Pancreas (tissue), 10 donors: ENCODE measurements around the gene MAN1A1. TPM values are rescaled to one million over a fixed set of nuclear protein-coding genes. Genes with fewer than 3 reads are reported as not detected.

Experiments
- ATAC-seq, 4 donors: fragments of 200-7000 bp; cut with Tn5 transposase; one replicate each; pipeline versions ENCODE4 v1.8.0 to v1.9.1; 2020; ENCODE audit warnings: mild to moderate bottlenecking in 4 of 4, moderate library complexity in 4 of 4
- DNase-seq, 6 donors: peaks; one replicate each; pipeline ENCODE4 v3.0.0-alpha.2; 2020
- FAIRE-seq: peaks from 2 replicates; lab custom pipeline; 2012; peaks lifted over from hg19 to GRCh38; lab: Jason Lieb, UNC
- H3K27ac ChIP-seq, 4 donors: fragments of 200-600 bp; sonication (generic); 1 replicate in 3 of 4; 2 replicates in 1 of 4; pipeline versions ENCODE4 v1.5.0 to v1.8.0; 2020
- H3K27me3 ChIP-seq, 4 donors: fragments of 200-600 bp; one replicate each; pipeline ENCODE4 v1.8.0; 2021
- H3K36me3 ChIP-seq, 3 donors: fragments of 200-600 bp; sonication (generic) in 1 of 3; one replicate each; pipeline versions ENCODE4 v1.5.0 to v1.8.0; 2020 to 2021
- H3K4me1 ChIP-seq, 3 donors: fragments of 200-600 bp; one replicate each; pipeline ENCODE4 v1.8.0; 2021
- H3K4me3 ChIP-seq, 4 donors: fragments of 200-600 bp; sonication (generic) in 2 of 4; one replicate each; pipeline versions ENCODE4 v1.5.0 to v1.8.0; 2020 to 2021
- H3K9me3 ChIP-seq, 4 donors: fragments of 200-600 bp; one replicate each; pipeline ENCODE4 v1.8.0; 2021
- WGBS, 2 donors: extraction: QIAGEN DNeasy Blood & Tissue Kit; methylation state at CpG; one replicate each; pipeline ENCODE4 v1.1.7; 2013; 5-methylcytosine and 5-hydroxymethylcytosine counted together
- intact Hi-C, 3 donors: fragments of 100-400 bp; cut with DNase I; formaldehyde crosslinking; loops; one replicate each; pipeline versions ENCODE4 v1.11.1 to v1.14.2; 2022
- polyA plus RNA-seq, 2 donors: library from polyadenylated mRNA; stranded (reverse); fragments of 200-250 nt; gene quantifications; one replicate each; pipeline ENCODE4 v1.2.3, GENCODE V29; 2013
- total RNA-seq, 6 donors: library from RNA; stranded (reverse); fragmentation: NEBNext Ultra II Directional in 4 of 6; extraction: Animal tissue kit (Norgen Biotek cat#: 25700) in 4 of 6; gene quantifications; one replicate each; pipeline versions ENCODE4 v1.2.1 to v1.2.4, GENCODE V29; 2021 to 2023
- TF ChIP-seq, protein P1 (sequence below), 4 donors: fragments of 200-600 bp; sonication (generic) in 3 of 4; IDR thresholded peaks; one replicate each; pipeline versions ENCODE4 v1.5.0 to v1.8.0; 2021; ENCODE audit warnings: antibody characterized with exemption in 4 of 4
- donor health status: healthy with polysubstance abuse.
- donor health status: DM: no; HTN: no; CAD: no; lungs with moderate emphysema.
- donor health status: DM: no; HTN: no; CAD: no.
- donor health status: control.
- donor health status: control.
- donor health status: Bipolar disorder and iron deficiency.
- donor health status: DM: yes; HTN: yes; CAD: no.
- donor health status: DM: no; HTN: no; CAD: no.
- donor health status: DM: no; HTN: no; CAD: no.
- donor health status: DM: yes; HTN: yes; CAD: no.

The MAN1A1 gene
- total and polyA plus RNA-seq, 8 donors = 11.7 to 86.1 (median 30.7) TPM

DNA sequence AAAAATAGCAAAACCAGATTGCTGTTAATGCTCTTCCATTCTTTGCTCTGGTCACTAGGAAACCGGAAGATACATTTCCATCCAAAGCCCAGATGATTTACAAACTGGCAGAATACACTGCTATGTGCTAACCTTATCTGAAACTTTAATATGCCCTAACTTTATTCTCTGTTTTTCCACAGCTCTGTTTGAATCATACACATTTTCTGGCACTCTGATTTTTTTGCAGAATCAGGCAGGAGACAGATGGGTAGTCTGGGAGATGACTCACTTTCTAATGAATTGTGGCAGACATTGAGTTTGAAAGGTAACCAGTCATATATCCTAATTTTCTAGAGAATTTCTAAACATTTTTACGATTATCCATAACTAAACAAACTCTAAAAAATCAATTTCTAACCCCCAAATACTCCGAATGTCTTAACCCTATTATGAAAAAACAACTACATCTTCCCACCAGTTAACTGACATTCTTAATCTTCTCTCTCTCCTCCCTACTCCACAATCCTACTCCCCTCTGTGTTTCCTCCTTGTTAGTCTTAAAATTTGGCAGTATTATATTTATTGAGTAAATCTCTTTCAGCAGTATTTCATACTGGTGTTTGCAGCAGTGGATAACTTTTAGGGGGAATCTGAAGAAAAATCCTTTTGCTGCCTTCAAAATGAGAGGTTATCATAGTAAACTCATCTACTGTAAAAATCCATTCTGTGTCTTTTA lies 63.5 kb downstream of the MAN1A1 start:
- TF ChIP-seq, protein P1, sequence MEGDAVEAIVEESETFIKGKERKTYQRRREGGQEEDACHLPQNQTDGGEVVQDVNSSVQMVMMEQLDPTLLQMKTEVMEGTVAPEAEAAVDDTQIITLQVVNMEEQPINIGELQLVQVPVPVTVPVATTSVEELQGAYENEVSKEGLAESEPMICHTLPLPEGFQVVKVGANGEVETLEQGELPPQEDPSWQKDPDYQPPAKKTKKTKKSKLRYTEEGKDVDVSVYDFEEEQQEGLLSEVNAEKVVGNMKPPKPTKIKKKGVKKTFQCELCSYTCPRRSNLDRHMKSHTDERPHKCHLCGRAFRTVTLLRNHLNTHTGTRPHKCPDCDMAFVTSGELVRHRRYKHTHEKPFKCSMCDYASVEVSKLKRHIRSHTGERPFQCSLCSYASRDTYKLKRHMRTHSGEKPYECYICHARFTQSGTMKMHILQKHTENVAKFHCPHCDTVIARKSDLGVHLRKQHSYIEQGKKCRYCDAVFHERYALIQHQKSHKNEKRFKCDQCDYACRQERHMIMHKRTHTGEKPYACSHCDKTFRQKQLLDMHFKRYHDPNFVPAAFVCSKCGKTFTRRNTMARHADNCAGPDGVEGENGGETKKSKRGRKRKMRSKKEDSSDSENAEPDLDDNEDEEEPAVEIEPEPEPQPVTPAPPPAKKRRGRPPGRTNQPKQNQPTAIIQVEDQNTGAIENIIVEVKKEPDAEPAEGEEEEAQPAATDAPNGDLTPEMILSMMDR (IDR thresholded peaks at IDR 0.05) = no peak
- no peaks in the 10 kb centered on the region for H3K9me3 ChIP-seq
- DNase-seq (no peak), FAIRE-seq (no peak), ATAC-seq (no peak)
- 93% methylated on average over 3 of the region's 3 CpGs for WGBS, 2 donors
- intact Hi-C loops = no loop called here
- no peak overlapping the region for H3K27ac ChIP-seq
- H3K27me3 ChIP-seq = no peaks in the 10 kb centered on the region
- peaks cover 0 to 5% (median 0%) of the 10 kb centered on the region in 3 donors for H3K4me1 ChIP-seq
- H3K4me3 ChIP-seq = no peak overlapping the region
- no peaks in the 10 kb centered on the region for H3K36me3 ChIP-seq

DNA sequence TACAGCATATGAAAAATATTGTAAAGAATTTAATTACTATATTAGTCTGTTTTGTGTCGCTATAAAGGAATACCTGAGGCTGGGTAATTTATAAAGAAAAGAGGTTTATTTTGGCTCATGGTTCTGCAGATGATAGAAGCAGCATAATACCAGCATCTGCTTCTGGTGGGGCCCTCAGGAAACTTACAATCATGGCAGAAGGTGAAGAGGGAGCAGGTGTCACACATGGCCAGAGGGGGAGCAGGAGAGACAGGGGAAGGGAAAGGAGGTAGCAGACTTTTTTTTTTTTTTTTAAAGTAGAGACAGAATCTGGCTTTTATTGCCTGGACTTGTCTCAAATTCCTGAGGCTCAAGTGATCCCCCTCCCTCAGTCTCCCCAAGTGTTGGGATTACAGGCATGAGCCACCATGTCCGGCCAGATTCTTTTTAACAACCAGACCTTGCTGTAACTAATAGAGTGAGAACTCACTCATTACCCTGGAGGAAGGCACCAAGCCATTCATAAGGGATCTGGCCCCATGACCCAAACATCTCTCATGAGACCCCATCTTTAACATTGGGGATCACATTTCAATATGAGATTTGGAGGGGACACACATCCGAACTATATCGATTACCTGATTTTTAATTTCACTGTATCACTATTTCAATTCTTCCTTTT lies 64.6 kb downstream of the MAN1A1 start:
- DNase-seq = no peak
- intact Hi-C loops = no loop called here
- Histone ChIP-seq H3K9me3 (no peaks in the 10 kb centered on the region), H3K4me1 (peaks cover 0 to 5% (median 0%) of the 10 kb centered on the region in 3 donors), H3K4me3 (no peak overlapping the region), H3K27me3 (no peaks in the 10 kb centered on the region), H3K27ac (no peak overlapping the region), H3K36me3 (no peaks in the 10 kb centered on the region)
- FAIRE-seq = no peak
- no peak for ATAC-seq
- 74 to 98% methylated on average over 4 of the region's 4 CpGs for WGBS, 2 donors
- TF ChIP-seq, protein P1 (IDR thresholded peaks at IDR 0.05) = no peak

DNA sequence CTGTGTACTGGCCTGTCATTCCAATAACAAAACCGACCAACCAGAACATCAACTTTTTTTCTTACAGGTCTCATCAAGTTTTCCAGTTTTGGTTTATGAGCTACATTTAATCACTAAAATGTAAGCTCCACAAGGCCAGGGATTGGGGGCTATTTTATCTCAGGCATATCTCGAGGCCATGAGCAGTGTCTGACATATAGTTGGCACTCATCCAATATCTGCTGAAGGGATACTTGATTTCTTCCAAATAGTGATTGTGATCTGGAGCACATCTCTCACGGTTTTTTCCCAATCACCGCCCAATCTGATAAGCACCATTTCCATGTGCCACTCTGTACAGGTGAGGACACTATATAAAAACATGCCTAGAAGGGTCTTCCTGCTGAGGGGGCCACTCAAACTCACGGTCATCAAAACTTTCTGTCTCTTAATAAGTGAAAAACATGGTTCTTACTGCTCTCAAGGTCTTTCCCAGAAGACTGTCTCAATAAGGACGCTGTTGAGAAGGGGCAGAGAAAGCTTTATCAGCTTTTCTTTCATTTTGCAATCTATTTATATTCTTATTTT lies 65.5 kb downstream of the MAN1A1 start:
- Histone ChIP-seq H3K4me3 (no peak overlapping the region), H3K27me3 (no peaks in the 10 kb centered on the region), H3K9me3 (no peaks in the 10 kb centered on the region), H3K36me3 (no peaks in the 10 kb centered on the region), H3K27ac (no peak overlapping the region), H3K4me1 (peaks cover 0 to 5% (median 0%) of the 10 kb centered on the region in 3 donors)
- DNase-seq = no peak
- intact Hi-C loops = no loop called here
- no peak for FAIRE-seq
- WGBS, 2 donors = 82% methylated on average over 6 of the region's 6 CpGs
- TF ChIP-seq, protein P1 (IDR thresholded peaks at IDR 0.05) = no peak
- no peak for ATAC-seq

DNA sequence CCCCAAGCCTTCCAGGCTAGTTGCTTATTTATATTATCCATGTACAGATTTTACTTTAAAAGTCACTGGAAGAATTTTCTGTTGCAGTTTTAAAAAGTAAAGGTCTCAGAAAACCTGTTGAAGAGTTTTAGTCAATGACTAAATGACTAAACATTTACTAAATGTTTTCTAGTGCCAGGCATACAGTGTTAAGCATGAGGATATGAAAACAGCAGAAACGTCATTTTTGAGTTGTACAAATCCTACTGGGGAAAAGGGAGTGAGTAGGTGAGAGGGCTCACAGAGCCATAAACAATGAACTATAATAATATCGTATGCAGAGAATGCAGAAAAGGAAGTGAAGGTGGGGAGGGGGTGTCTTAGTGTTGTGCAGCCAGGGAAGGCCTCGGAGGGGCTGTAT lies 66.3 kb downstream of the MAN1A1 start:
- Histone ChIP-seq H3K36me3 (no peaks in the 10 kb centered on the region), H3K27ac (no peak overlapping the region), H3K4me3 (no peak overlapping the region), H3K9me3 (no peaks in the 10 kb centered on the region), H3K4me1 (peaks cover 0 to 5% (median 0%) of the 10 kb centered on the region in 3 donors), H3K27me3 (no peaks in the 10 kb centered on the region)
- no peak for FAIRE-seq
- intact Hi-C loops = no loop called here
- no peak for ATAC-seq
- TF ChIP-seq, protein P1 (IDR thresholded peaks at IDR 0.05) = no peak
- DNase-seq = no peak
- 69 to 70% methylated on average over 3 of the region's 3 CpGs for whole genome bisulfite sequencing, 2 donors
